ENCODE data around the gene FUT8. TPM values are rescaled to one million over a fixed set of nuclear protein-coding genes. Genes with fewer than 3 reads are reported as not detected.

The FUT8 gene
- polyA plus RNA-seq, 1 of the 3 experiments (the other 2 are of a cell fraction) = 31.7 TPM

DNA sequence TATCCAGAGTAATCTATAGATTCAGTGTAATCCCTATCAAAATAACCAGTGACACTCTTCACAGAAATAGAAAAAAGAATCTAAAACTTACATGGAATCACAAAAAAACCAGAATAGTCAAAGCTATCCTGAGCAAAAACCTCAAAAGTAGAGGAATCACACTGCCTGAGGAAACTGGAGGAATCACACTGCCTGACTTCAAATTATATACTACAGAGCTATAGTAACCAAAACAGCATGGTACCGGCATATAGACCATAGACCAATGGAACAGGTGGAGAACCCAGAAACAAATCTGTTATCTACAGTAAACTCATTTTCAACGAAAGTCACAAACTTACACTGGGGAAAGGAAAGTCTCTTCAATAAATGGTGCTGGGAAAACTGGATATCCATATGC is 244.0 kb downstream of the FUT8 start:
- ChIA-PET POLR2A (no interaction called here), CTCF (no interaction called here)
- H3K4me2 ChIP-seq = no peak overlapping the region
- H3K79me2 ChIP-seq (ENCODE audit: insufficient read depth) = no peaks in the 10 kb centered on the region
- H3K4me1 ChIP-seq (ENCODE audit: control insufficient read depth in 1 of 2, insufficient read depth in 2 of 2, low read depth in 1 of 2, low read length in 1 of 2) = no peaks in the 10 kb centered on the region
- H3K27me3 ChIP-seq (ENCODE audit: insufficient read depth) = no peaks in the 10 kb centered on the region
- TF ChIP-seq YY1 (IDR thresholded peaks at IDR 0.05; ENCODE audit: low read depth) = no peak
- TF ChIP-seq GABPA (IDR thresholded peaks at IDR 0.05; ENCODE audit: low read depth) = no peak
- no peak for TF ChIP-seq SMC3 (IDR thresholded peaks at IDR 0.05; ENCODE audit: low read depth, low read length)
- TF ChIP-seq, protein P1, sequence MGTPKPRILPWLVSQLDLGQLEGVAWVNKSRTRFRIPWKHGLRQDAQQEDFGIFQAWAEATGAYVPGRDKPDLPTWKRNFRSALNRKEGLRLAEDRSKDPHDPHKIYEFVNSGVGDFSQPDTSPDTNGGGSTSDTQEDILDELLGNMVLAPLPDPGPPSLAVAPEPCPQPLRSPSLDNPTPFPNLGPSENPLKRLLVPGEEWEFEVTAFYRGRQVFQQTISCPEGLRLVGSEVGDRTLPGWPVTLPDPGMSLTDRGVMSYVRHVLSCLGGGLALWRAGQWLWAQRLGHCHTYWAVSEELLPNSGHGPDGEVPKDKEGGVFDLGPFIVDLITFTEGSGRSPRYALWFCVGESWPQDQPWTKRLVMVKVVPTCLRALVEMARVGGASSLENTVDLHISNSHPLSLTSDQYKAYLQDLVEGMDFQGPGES (IDR thresholded peaks at IDR 0.05; ENCODE audit: low read depth, low read length) = no peak
- no peak for TF ChIP-seq POLR2AphosphoS5 (IDR thresholded peaks at IDR 0.05; ENCODE audit: low read depth, low read length)
- no peak for TF ChIP-seq JUND (IDR thresholded peaks at IDR 0.05)
- no peak for TF ChIP-seq MEF2A (IDR thresholded peaks at IDR 0.05; ENCODE audit: borderline replicate concordance, low read depth)
- DNase-seq = no peak
- no peaks in the 10 kb centered on the region for H3F3A ChIP-seq (replicated peaks; ENCODE audit: insufficient read depth)
- no peaks in the 10 kb centered on the region for H3K9me3 ChIP-seq
- H4K20me1 ChIP-seq (ENCODE audit: insufficient read depth) = no peaks in the 10 kb centered on the region
- WGBS (ENCODE audit: low lambda C conversion rate) = 91% methylated on average over 2 of the region's 2 CpGs
- H3K27ac ChIP-seq (ENCODE audit: low read depth in 2 of 2, low read length in 1 of 2) = no peak overlapping the region
- H3K4me3 ChIP-seq (ENCODE audit: low read depth in 2 of 2, low read length in 1 of 2) = no peak overlapping the region
- no peak overlapping the region for H2AFZ ChIP-seq (ENCODE audit: low read depth)
- H3K9me2 ChIP-seq = no peaks in the 10 kb centered on the region
- H3K9ac ChIP-seq = no peak overlapping the region
- H3K36me3 ChIP-seq (replicated peaks in 1 of 2; ENCODE audit: control insufficient read depth in 1 of 2, insufficient read depth in 2 of 2, low read length in 1 of 2) = peaks cover 0 to 5% of the 10 kb centered on the region in 2 experiments

DNA sequence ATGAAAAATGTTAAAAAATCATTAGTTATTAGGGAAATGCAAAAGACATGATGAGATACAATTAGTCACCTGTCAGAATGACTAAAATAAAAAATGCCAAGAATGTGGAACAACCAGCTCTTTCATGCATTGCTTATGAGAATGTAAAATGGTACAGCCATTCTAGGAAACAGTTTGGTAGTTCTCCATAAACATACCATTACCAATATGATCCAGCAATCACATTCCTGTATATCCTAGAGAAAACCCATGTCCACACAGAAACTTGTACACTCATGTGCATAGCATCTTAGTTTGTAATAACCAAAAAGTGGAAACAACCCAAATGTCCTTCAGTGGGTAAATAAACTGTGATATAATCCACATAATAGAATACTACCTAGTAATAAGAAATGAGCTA is 245.7 kb downstream of the FUT8 start:
- CTCF ChIA-PET = interaction anchor here (0.7 kb wide), 1 partner anchor 419 kb away, joined by 3 read pairs; no protein-coding TSS in a partner anchor
- H3K4me2 ChIP-seq = no peak overlapping the region
- H4K20me1 ChIP-seq (ENCODE audit: insufficient read depth) = no peaks in the 10 kb centered on the region
- no peaks in the 10 kb centered on the region for H3K9me3 ChIP-seq
- H3K79me2 ChIP-seq (ENCODE audit: insufficient read depth) = no peaks in the 10 kb centered on the region
- H3K27ac ChIP-seq (ENCODE audit: low read depth in 2 of 2, low read length in 1 of 2) = no peak overlapping the region; a peak in 1 of 4 replicates
- H3K9me2 ChIP-seq = no peaks in the 10 kb centered on the region
- H3K9ac ChIP-seq = no peak overlapping the region
- no peak for DNase-seq
- H2AFZ ChIP-seq (ENCODE audit: low read depth) = no peak overlapping the region
- no peaks in the 10 kb centered on the region for H3F3A ChIP-seq (replicated peaks; ENCODE audit: insufficient read depth)
- no peaks in the 10 kb centered on the region for H3K27me3 ChIP-seq (ENCODE audit: insufficient read depth)
- no peaks in the 10 kb centered on the region for H3K4me1 ChIP-seq (ENCODE audit: control insufficient read depth in 1 of 2, insufficient read depth in 2 of 2, low read depth in 1 of 2, low read length in 1 of 2)
- H3K36me3 ChIP-seq (replicated peaks in 1 of 2; ENCODE audit: control insufficient read depth in 1 of 2, insufficient read depth in 2 of 2, low read length in 1 of 2) = peaks cover 0 to 5% of the 10 kb centered on the region in 2 experiments
- TF ChIP-seq MEF2A (IDR thresholded peaks at IDR 0.05; ENCODE audit: borderline replicate concordance, low read depth) = no peak
- 0 out of 2 replicates have a peak, but pooled peaks have one; percentile 9 for TF ChIP-seq JUND (IDR thresholded peaks at IDR 0.05)
- peak; percentile 61 for TF ChIP-seq PBX3 (IDR thresholded peaks at IDR 0.05)
- POLR2A ChIA-PET = no interaction called here
- no peak overlapping the region for H3K4me3 ChIP-seq (ENCODE audit: low read depth in 2 of 2, low read length in 1 of 2)

DNA sequence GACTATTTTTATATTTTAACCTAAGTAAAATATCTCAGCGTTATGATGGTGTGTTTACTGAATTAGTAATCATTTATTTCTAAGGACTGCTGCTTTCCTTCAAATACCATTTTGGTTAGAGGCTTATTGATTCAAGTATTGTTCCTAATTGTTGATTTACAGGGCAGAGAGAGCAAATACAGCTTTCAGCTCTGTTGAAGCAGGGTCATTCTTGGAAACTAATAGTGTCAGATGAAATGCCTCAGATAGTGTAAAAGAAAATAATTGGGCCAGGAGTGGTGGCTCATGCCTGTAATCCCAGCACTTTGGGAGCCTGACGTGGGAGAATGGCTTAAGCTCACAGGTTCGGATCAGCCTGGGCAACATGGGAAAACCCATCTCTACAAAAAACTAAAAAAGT is 249.3 kb downstream of the FUT8 start:
- Histone ChIP-seq H3K4me1 (ENCODE audit: control insufficient read depth in 1 of 2, insufficient read depth in 2 of 2, low read depth in 1 of 2, low read length in 1 of 2) (no peaks in the 10 kb centered on the region), H3K36me3 (replicated peaks in 1 of 2; ENCODE audit: control insufficient read depth in 1 of 2, insufficient read depth in 2 of 2, low read length in 1 of 2) (no peaks in the 10 kb centered on the region), H3K27ac (ENCODE audit: low read depth in 2 of 2, low read length in 1 of 2) (no peak overlapping the region), H3F3A (replicated peaks; ENCODE audit: insufficient read depth) (no peaks in the 10 kb centered on the region), H3K9me2 (no peaks in the 10 kb centered on the region), H3K27me3 (ENCODE audit: insufficient read depth) (no peaks in the 10 kb centered on the region), H3K4me3 (ENCODE audit: low read depth in 2 of 2, low read length in 1 of 2) (no peak overlapping the region), H4K20me1 (ENCODE audit: insufficient read depth) (no peaks in the 10 kb centered on the region), H3K9me3 (no peaks in the 10 kb centered on the region), H2AFZ (ENCODE audit: low read depth) (no peak overlapping the region), H3K9ac (no peak overlapping the region), H3K79me2 (ENCODE audit: insufficient read depth) (no peaks in the 10 kb centered on the region), H3K4me2 (no peak overlapping the region)
- CTCF ChIA-PET = no interaction called here
- WGBS (ENCODE audit: low lambda C conversion rate) = 88% methylated on average over 3 of the region's 3 CpGs
- no peak for DNase-seq
- POLR2A ChIA-PET = no interaction called here
- TF ChIP-seq RFX5 (IDR thresholded peaks at IDR 0.05; ENCODE audit: low read length) = no peak
- TF ChIP-seq, protein P1 (IDR thresholded peaks at IDR 0.05; ENCODE audit: low read depth, low read length) = no peak
- TF ChIP-seq MEF2A (IDR thresholded peaks at IDR 0.05; ENCODE audit: borderline replicate concordance, low read depth) = no peak
- TF ChIP-seq YY1 (IDR thresholded peaks at IDR 0.05; ENCODE audit: low read depth) = no peak
- TF ChIP-seq, protein P2, sequence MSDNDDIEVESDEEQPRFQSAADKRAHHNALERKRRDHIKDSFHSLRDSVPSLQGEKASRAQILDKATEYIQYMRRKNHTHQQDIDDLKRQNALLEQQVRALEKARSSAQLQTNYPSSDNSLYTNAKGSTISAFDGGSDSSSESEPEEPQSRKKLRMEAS (IDR thresholded peaks at IDR 0.05; ENCODE audit: low read depth) = no peak
- TF ChIP-seq RXRA (IDR thresholded peaks at IDR 0.05; ENCODE audit: borderline replicate concordance, low read depth) = no peak
- no peak for TF ChIP-seq TCF12 (IDR thresholded peaks at IDR 0.05)
- TF ChIP-seq ZBTB33 (IDR thresholded peaks at IDR 0.05; ENCODE audit: borderline replicate concordance, low read depth) = no peak
- no peak for TF ChIP-seq TAF1 (IDR thresholded peaks at IDR 0.05; ENCODE audit: borderline replicate concordance, low read depth, low read length)
- no peak for TF ChIP-seq JUND (IDR thresholded peaks at IDR 0.05)
- no peak for TF ChIP-seq RCOR1 (IDR thresholded peaks at IDR 0.05; ENCODE audit: low read length)
- no peak for TF ChIP-seq TEAD4 (IDR thresholded peaks at IDR 0.05; ENCODE audit: borderline replicate concordance, insufficient read depth)
